ENCODE measurements around the gene ARNT2. TPM values are rescaled to one million over a fixed set of nuclear protein-coding genes. Genes with fewer than 3 reads are reported as not detected.

The ARNT2 gene
- total RNA-seq, 1 donor from 2014 or later: 0.87 TPM

DNA sequence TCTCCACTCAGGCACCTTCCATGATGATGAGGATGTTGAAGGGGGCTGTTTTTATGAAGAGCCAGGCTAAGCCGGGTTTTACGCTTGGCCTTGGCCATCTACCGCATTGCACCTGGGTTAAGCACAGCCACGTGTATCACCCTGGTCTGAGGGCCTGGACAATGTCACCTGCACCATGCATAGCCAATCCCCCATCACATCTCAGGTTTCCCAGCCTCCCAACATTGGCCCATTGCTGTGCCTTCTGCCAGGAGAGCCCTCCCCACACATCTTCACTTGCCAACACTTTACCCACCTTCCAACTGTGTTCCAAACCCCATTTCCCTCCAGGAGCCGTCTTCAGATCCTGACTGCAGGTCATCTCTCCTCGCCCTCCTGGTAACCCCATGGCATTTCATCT, 155.6 kb downstream of the ARNT2 start:
- Mint-ChIP-seq H3K4me3 (ENCODE audit: unreplicated experiment) (no peak overlapping the region), H3K27ac (ENCODE audit: unreplicated experiment) (no peak overlapping the region), H3K4me1 (ENCODE audit: unreplicated experiment) (peaks cover 21% of the 10 kb centered on the region), H3K36me3 (ENCODE audit: low read depth, unreplicated experiment) (no peaks in the 10 kb centered on the region), H3K9me3 (ENCODE audit: unreplicated experiment) (no peaks in the 10 kb centered on the region), H3K27me3 (ENCODE audit: unreplicated experiment) (peaks cover 4% of the 10 kb centered on the region)
- TF ChIP-seq CTCF (IDR thresholded peaks at IDR 0.05; ENCODE audit: unreplicated experiment): no peak
- DNase-seq (ENCODE audit: low spot score): no peak

GRCh38 chr15:80560601-80561400, 156.6 kb downstream of the ARNT2 start:
- no peaks in the 10 kb centered on the region for H3K36me3 Mint-ChIP-seq (ENCODE audit: low read depth, unreplicated experiment)
- no peak for TF ChIP-seq CTCF (IDR thresholded peaks at IDR 0.05; ENCODE audit: unreplicated experiment)
- H3K4me1 Mint-ChIP-seq (ENCODE audit: unreplicated experiment): peaks cover 21% of the 10 kb centered on the region
- H3K27me3 Mint-ChIP-seq (ENCODE audit: unreplicated experiment): peaks cover 4% of the 10 kb centered on the region
- H3K4me3 Mint-ChIP-seq (ENCODE audit: unreplicated experiment): no peak overlapping the region
- no peaks in the 10 kb centered on the region for H3K9me3 Mint-ChIP-seq (ENCODE audit: unreplicated experiment)
- DNase-seq (ENCODE audit: low spot score): no peak
- no peak overlapping the region for H3K27ac Mint-ChIP-seq (ENCODE audit: unreplicated experiment)

GRCh38 chr15:80561500-80561899, 157.3 kb downstream of the ARNT2 start:
- H3K4me1 Mint-ChIP-seq (ENCODE audit: unreplicated experiment): peaks cover 21% of the 10 kb centered on the region
- H3K4me3 Mint-ChIP-seq (ENCODE audit: unreplicated experiment): no peak overlapping the region
- H3K27ac Mint-ChIP-seq (ENCODE audit: unreplicated experiment): no peak overlapping the region
- H3K27me3 Mint-ChIP-seq (ENCODE audit: unreplicated experiment): peaks cover 4% of the 10 kb centered on the region
- TF ChIP-seq CTCF (IDR thresholded peaks at IDR 0.05; ENCODE audit: unreplicated experiment): no peak
- no peaks in the 10 kb centered on the region for H3K9me3 Mint-ChIP-seq (ENCODE audit: unreplicated experiment)
- no peaks in the 10 kb centered on the region for H3K36me3 Mint-ChIP-seq (ENCODE audit: low read depth, unreplicated experiment)
- no peak for DNase-seq (ENCODE audit: low spot score)

GRCh38 chr15:80562033-80562432, 157.9 kb downstream of the ARNT2 start:
- no peaks in the 10 kb centered on the region for H3K9me3 Mint-ChIP-seq (ENCODE audit: unreplicated experiment)
- peaks cover 4% of the 10 kb centered on the region for H3K27me3 Mint-ChIP-seq (ENCODE audit: unreplicated experiment)
- no peaks in the 10 kb centered on the region for H3K36me3 Mint-ChIP-seq (ENCODE audit: low read depth, unreplicated experiment)
- DNase-seq (ENCODE audit: low spot score): no peak
- H3K4me3 Mint-ChIP-seq (ENCODE audit: unreplicated experiment): no peak overlapping the region
- no peak for TF ChIP-seq CTCF (IDR thresholded peaks at IDR 0.05; ENCODE audit: unreplicated experiment)
- no peak overlapping the region for H3K27ac Mint-ChIP-seq (ENCODE audit: unreplicated experiment)
- H3K4me1 Mint-ChIP-seq (ENCODE audit: unreplicated experiment): peaks cover 21% of the 10 kb centered on the region

DNA sequence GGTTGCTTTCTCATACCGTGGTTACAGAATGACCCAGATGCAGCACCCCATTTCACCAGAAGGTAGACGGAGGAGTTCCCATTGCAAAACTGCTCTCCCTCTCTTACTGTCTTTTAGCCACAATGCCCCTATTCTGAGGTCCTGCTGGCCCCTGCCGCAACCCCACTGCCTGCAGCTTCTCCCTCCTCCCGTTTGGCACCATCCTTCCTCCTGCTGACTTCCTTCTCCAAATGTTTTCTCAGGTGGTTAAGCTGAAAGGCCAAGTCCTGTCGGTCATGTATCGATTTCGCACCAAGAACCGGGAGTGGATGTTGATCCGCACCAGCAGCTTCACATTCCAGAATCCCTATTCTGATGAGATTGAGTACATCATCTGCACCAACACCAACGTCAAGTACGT, 158.7 kb downstream of the ARNT2 start:
- H3K36me3 Mint-ChIP-seq (ENCODE audit: low read depth, unreplicated experiment): no peaks in the 10 kb centered on the region
- no peak overlapping the region for H3K4me3 Mint-ChIP-seq (ENCODE audit: unreplicated experiment)
- H3K27me3 Mint-ChIP-seq (ENCODE audit: unreplicated experiment): peaks cover 4% of the 10 kb centered on the region
- TF ChIP-seq CTCF (IDR thresholded peaks at IDR 0.05; ENCODE audit: unreplicated experiment): no peak
- H3K27ac Mint-ChIP-seq (ENCODE audit: unreplicated experiment): no peak overlapping the region
- H3K4me1 Mint-ChIP-seq (ENCODE audit: unreplicated experiment): peaks cover 24% of the 10 kb centered on the region
- no peak for DNase-seq (ENCODE audit: low spot score)
- no peaks in the 10 kb centered on the region for H3K9me3 Mint-ChIP-seq (ENCODE audit: unreplicated experiment)

Data from endothelial cell (in vitro differentiated cells).